Stimulated activated naive CD4-positive, alpha-beta T cell treated with Interleukin-2 at 50 U/mL for 16 hours (primary cell): ENCODE data around the gene MYMX.
A peak's percentile ranks its signal among the peaks of the same experiment; 100 is the strongest.

Experiments used
- DNase-seq: peaks from one replicate; lab custom pipeline; 2025; lab: John Stamatoyannopoulos, UW

Gene MYMX

GRCh38 chr6:44264154-44265006 is 47.7 kb downstream of the MYMX start:
- peak; percentile 11 for DNase-seq

GRCh38 chr6:44265007-44265721 is 48.4 kb downstream of the MYMX start, which contains the start of gene NFKBIE:
Gene NFKBIE, minus strand, starts transcription at chr6:44265551. Its CDS starts 205 bp downstream, at chr6:44265346.
- peak; percentile 90 for DNase-seq

DNA sequence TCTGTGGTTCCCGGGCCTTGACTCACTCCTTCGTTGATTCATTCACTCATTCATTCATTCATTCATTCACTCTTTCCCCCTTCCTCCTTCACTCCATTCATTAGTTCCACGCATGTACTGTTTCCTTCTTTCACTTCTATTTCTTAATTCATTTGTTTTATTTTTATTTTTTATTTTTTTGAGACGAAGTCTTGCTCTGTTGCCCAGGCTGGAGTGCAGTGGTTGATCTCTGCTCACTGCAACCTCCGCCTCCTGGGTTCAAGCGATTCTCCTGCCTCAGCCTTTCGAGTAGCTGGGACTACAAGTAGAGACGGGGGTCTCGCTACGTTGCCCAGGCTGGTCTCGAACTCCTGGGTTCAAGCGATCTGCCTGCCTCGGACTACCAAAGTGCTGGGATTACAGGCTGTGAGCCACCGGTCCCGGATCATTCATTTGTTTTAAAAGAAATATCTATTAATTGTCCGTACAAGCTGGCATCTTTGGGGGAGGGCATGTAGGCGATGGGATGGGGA is 49.1 kb downstream of the MYMX start:
- no peak for DNase-seq

DNA sequence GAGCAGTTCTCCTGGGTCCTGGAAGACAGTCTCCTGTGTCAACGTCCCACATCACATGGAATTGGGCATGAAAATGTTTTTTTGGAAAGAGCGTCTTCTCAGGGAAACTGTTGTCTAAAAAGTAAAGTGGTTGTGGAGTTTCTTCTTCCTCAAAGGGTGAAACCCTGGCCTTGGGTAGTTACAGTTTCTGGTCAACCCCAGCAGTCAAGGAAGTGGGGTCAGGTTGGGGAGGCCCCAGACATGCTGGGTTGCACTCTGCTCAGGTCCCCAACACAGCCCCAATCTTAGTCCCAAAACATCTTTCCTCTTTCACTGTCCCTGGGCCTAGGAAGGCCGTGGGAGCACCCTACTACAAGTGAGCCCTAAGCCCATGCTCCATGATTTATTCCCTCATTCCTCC is 49.6 kb downstream of the MYMX start:
- DNase-seq = no peak

- DNase-seq = no peak
Observed at GRCh38 chr6:44267252-44267651, 50.5 kb downstream of the MYMX start.
